Hepatocyte (in vitro differentiated cells): ENCODE data around the gene GPRC5D.

Source experiments
- EZH2phosphoT487 ChIP-seq: fragments of 200-600 bp; sonication (generic); IDR thresholded peaks from one replicate; pipeline ENCODE4 v1.6.1; 2018; ENCODE audit warnings: antibody characterized with exemption, mild to moderate bottlenecking, low read depth, moderate library complexity; ENCODE audit not compliant: unreplicated experiment, severe bottlenecking
- TF ChIP-seq, protein P1 (sequence below): fragments of 200-600 bp; sonication (generic); IDR thresholded peaks from 2 replicates; pipeline ENCODE4 v1.5.1; 2016; ENCODE audit warnings: antibody characterized with exemption, mild to moderate bottlenecking; ENCODE audit not compliant: poor library complexity

DNA sequence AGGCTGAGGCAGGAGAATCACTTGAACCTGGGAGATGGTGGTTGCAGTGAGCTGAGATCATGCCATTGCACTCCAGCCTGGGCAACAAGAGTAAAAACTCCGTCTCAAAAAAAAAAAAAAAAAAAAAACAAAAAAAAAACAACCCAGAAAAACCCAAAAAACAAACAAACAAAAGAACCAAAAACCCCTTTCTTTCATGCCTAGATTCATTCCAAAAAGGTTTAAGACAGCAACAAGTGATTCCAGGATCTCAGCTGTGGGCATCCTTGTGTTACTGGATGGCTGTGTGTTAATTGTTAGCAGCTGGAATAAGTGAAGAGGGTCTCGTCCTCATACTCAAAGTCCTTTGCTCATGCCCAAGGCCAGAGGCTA, 51.2 kb downstream of the GPRC5D start:
- TF ChIP-seq, protein P1, sequence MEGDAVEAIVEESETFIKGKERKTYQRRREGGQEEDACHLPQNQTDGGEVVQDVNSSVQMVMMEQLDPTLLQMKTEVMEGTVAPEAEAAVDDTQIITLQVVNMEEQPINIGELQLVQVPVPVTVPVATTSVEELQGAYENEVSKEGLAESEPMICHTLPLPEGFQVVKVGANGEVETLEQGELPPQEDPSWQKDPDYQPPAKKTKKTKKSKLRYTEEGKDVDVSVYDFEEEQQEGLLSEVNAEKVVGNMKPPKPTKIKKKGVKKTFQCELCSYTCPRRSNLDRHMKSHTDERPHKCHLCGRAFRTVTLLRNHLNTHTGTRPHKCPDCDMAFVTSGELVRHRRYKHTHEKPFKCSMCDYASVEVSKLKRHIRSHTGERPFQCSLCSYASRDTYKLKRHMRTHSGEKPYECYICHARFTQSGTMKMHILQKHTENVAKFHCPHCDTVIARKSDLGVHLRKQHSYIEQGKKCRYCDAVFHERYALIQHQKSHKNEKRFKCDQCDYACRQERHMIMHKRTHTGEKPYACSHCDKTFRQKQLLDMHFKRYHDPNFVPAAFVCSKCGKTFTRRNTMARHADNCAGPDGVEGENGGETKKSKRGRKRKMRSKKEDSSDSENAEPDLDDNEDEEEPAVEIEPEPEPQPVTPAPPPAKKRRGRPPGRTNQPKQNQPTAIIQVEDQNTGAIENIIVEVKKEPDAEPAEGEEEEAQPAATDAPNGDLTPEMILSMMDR: no peak
- no peak for TF ChIP-seq EZH2phosphoT487
